ENCODE measurements around the gene JRKL.
"Not testable (repeated sequence)": the region's sequence is repeated elsewhere in the genome, so short reads cannot be mapped to it uniquely, and the experiment has no call there.

The JRKL gene

DNA sequence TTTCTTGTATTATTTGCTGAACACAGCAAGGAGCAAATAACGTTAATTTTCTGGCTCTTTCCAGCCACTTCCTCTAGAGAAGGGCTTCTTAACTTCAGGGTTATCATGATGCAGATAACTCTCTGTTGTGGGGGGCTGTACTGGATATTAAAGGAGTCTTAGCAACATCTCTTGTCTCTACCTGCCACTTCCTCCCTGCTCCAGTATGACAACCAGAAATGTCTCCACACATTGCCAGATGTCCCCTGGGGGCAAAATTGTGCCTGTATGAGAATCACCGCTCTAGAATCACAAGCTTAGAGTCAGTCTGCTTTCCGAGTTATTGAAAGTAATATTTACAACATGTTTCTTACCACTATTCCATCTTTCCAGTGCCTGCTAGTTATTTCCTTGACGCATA is 6.8 kb downstream of the JRKL start:
- DNase-seq = no peak

DNA sequence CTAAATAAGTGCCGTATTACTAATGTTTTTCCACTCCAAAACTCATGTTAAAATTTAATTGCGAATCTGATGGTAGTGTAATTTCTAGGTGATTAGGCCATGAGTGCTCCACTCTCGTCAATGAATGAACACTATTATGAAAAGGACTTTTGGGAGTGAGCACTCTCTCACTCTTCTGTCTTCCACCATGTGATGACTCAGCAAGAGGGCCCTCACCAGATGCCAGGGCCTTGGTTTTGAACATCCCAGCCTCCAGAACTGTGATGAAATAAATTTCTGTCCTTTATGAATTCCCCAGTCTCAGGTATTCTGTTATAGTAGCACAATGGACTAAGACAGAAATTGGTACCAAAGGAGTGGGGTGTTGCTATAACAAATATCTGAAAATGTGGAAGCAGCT is 8.1 kb downstream of the JRKL start:
- DNase-seq = no peak

DNA sequence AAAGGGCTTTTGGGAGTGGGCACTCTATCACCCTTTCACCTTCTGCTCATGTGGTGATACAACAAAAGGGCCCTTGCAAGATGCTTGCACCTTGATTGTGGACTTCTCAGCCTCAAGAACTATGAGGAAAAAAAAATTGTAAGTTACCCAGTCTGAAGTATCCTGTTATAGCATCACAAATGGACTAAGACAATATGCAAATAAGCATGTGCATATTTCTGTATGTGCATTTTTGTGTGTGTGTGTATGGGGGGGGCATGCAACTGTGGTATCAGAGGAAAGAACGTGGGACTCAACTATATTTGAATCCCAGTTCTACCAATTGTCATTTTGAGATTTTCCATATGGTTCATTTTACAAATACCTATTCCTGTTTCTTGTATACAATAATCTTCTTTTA is 10.9 kb downstream of the JRKL start:
- no peak for DNase-seq

DNA sequence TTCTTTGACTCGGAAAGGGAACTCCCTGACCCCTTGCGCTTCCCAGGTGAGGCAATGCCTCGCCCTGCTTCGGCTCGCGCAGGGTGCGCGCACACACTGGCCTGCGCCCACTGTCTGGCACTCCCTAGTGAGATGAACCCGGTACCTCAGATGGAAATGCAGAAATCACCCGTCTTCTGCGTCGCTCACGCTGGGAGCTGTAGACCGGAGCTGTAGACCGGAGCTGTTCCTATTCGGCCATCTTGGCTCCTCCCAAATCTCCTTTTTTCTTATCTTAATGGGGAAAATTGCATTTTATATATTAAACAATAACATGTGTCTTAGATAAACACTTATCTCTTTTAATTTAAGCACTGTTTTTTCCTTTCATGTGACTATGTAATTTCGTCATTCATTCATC is 21.6 kb downstream of the JRKL start:
- not testable (repeated sequence) for DNase-seq

DNA sequence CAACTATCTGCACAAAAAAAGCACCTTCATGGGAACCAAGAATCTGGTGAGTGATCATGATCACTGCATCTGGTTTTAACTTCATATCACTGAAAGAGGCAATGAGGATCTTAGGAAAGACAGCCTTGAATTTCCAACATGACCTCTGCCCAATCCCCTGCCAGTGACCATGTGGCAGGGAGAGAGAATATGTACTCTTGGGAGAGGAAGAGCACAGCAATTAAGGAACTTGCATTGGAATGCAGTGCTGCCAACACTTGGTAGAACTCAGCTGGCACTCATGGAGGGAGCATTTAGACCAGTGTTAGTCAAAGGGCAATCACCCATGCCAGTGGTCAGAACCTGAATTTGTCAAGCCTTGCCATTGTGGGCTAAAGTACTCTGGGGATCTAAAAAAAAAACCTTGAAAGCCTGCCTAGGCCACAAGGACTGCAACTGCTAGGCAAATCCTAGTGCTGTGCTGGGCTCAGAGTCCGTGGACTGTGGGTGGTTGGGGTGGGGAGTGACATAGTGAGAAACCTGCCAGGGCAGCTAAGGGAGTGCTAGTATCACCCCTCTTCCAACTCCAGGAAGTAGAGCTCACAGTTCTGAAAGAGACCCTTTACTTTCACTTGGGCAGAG is 23.1 kb downstream of the JRKL start:
- DNase-seq = no peak

DNA sequence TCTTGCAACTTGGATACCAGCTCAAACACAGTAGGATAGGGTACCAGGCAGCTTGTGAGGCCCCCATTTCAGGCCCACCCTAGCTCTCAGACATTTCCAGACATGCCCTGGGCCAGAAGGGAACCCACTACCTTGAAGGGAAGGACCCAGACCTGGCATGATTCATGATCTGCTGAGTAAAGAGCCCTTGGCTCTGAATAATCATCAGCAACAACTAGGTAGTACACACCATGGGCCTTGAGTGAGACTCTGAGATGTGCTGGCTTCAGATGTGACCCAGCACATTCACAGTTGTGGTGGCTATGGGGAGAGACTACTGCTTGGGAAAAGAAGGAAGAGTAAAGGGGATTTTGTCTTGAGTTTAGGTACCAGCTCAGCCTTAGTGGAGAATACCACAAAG is 23.6 kb downstream of the JRKL start:
- DNase-seq = no peak

DNA sequence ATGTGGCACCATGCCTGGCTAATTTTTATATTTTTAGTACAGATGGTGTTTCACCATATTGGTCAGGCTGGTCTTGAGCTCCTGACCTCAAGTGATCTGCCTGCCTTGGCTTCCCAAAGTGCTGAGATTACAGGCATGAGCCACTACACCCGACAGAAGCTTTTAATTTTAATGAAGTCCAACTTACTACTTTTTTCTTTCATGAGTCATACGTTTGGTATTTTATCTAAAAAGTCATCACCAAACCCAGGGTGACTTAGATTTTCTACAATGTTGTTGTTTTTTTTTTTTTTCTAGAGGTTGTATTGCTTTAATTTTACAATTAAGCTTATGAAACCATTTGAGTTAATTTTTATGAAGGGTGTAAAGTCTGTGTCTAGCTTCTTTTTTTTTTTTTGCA is 34.9 kb downstream of the JRKL start:
- DNase-seq = no peak

DNA sequence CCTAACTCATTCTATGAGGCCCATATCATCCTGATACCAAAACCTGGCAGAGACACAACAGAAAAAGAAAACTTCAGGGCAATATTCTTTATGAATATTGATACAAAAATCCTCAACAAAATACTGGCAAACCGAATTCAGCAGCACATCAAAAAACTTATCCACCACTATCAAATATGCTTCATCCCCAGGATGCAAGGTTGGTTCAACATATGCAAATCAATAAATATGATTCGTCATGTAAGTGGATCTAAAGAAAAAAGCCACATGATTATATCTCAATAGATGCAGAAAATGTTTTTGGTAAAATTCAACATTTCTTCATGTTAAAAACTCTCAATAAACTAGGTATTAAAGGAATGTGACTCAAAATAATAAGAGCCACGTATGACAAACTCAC is 40.9 kb downstream of the JRKL start:
- no peak for DNase-seq

DNA sequence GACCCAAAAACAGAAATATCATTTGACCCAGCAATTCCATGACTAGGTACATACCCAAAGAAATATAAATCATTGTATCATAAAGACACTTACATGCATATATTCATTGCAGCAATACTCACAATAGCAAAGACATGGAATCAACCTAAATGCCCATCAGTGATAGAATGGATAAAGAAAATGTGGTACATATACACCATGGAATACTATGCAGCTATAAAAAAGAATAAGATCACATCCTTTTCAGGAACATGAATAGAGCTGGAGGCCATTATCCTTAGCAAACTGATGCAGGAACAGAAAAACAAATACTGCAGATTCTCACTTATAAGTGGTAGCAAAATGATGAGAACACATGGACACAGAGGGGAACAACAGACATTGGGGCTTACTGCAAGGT is 42.8 kb downstream of the JRKL start:
- DNase-seq = not testable (repeated sequence)

Measured in NCI-H187 treated with DMSO at 0.1 percent for 48 hours (cell line).